ENCODE data around the gene INCENP.
"Not testable (repeated sequence)": the region's sequence is repeated elsewhere in the genome, so short reads cannot be mapped to it uniquely, and the experiment has no call there.

The INCENP gene

GRCh38 chr11:62172294-62172693 is 48.5 kb downstream of the INCENP start:
- FAIRE-seq, result no peak

DNA sequence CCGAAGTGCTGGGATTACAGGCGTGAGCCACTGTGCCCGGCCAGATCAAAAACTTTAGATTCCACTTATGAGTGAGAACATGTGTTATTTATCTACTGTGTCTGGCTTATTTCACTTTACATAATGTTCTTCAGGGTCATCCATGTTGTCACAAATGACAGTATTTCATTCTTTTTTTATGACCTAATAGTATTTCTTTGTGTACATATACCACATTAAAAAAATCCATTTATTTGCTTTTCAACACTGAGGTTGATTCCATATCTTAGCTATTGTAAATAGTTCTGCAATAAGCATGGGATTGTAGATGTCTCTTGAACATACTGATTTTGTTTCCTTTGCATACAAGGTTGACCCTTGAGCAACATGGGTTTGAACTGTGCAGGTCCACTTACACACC is 53.0 kb downstream of the INCENP start:
- no peak for FAIRE-seq

DNA sequence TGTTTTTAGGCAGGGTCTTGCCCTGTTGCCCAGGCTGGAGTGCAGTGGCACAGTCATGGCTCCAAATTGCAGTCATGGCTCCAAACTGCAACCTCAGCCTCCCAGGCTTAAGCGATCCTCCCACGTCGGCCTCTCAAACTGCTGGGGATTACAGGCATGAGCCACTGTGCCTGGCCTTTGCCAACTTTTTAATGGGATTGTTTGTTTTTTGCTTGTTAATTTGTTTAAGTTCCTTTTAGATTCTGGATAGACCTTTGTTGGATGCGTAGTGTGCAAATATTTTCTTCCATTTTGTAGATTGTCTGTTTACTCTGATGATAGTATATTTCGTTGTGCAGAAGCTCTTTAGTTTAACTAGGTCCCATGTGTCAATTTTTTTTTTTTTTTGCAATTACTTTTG is 56.2 kb downstream of the INCENP start:
- no peak for FAIRE-seq

DNA sequence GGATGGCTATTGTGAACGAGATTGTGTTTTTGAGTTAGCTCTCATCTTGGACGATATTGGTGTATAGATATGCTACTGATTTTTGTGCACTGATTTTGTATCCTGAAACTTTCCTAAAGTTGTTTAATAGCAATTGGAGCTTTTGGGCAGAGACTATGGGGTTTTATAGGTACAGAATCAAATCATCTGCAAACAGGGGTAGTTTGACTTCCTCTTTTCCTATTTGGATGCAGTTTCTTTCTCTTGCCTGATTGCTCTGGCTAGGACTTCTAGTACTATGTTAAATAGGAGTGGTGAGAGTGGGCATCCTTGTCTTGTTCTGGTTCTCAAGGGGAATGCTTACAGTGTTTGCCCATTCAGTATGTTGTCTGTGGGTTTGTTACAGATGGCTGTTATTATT is 57.3 kb downstream of the INCENP start:
- no peak for FAIRE-seq

GRCh38 chr11:62182147-62182891 is 58.5 kb downstream of the INCENP start:
- FAIRE-seq, result peak; percentile 53

DNA sequence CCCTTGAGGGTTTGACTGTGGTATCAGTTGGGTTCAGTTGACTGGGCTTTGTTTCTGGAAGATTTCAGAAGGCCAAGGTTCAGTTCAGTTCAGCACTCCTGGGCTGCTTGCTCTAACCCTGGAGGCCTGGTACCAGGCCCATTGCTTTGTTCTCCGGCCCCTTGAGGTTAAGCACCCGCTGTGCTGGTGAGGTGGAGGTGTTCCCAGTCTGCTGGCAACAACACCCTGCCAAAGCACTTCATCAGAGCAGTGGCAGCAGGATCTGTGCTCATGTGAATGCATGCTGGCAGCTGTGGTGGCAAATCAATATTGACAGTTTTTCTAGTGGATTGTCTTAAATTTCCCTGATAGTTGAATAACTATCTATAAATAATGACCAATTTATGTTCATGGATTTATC is 62.4 kb downstream of the INCENP start:
- FAIRE-seq, result no peak

DNA sequence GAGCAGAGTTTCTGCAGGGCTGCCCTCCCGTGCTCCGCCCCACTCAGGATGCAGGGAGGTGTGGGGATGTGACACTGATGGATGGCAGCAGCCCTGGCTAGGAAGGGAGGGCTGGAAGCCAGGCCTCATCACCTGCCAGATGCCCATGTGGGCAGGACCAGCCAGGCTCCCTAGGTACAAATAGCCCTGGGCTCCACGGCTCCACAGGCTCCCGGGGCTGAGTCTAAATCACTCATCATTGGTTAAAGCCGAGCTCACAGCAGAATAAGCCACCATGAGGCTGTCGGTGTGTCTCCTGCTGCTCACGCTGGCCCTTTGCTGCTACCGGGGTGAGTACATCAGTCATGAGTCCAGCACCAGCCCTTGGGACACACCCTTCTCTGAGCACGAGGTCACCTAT is 66.2 kb downstream of the INCENP start, which contains the start of gene SCGB1D1:
Gene SCGB1D1 (plus strand): TSS at position 206 of the 400 bp plus-strand sequence. CDS start 69 bp downstream, at position 275.
- FAIRE-seq, result no peak

- no peak for FAIRE-seq
These were observed 70.1 kb downstream of the INCENP start for GRCh38 chr11:62193952-62194351.

DNA sequence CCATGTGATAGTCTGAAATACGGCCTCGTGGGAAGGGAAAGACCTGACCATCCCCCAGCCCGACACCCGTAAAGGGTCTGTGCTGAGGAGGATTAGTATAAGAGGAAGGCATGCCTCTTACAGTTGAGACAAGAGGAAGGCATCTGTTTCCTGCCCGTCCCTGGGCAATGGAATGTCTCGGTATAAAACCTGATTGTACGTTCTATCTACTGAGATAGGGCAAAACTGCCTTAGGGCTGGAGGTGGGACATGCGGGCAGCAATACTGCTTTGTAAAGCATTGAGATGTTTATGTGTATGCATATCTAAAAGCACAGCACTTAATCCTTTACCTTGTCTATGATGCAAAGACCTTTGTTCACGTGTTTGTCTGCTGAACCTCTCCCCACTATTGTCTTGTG is 71.2 kb downstream of the INCENP start:
- FAIRE-seq, result not testable (repeated sequence)

DNA sequence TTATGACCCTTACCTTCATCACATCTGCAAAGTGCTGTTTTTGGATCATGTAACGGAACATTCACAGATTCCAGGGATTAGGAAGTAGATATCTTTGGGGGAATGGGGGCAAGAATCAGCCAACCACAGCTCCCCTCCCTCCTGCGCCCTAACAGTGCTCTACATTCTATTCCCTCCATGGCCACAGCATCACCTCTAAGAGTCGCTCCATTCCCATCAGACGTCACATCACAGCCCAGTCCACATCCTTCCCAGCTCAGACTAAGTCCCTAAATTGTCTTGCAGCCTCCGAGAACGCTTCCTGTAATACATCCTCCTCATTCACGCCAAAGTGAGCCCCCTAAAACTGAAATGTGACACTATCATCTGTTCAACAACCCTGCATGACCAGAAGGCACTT is 72.1 kb downstream of the INCENP start:
- FAIRE-seq, result no peak

DNA sequence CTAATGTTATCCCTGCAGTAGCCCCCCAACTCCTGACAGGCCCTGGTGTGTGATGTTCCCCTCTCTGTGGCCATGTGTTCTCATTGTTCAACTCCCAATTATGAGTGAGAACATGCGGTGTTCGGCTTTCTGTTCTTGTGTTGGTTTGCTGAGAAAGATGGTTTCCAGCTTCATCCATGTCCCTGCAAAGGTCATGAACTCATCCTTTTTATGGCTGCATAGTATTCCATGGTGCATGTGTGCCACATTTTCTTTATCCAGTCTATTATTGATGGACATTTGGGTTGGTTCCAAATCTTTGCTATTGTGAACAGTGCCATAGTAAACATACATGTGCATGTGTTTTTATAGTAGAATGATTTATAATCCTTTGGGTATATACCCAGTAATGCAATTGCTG is 73.6 kb downstream of the INCENP start:
- FAIRE-seq, result not testable (repeated sequence)

DNA sequence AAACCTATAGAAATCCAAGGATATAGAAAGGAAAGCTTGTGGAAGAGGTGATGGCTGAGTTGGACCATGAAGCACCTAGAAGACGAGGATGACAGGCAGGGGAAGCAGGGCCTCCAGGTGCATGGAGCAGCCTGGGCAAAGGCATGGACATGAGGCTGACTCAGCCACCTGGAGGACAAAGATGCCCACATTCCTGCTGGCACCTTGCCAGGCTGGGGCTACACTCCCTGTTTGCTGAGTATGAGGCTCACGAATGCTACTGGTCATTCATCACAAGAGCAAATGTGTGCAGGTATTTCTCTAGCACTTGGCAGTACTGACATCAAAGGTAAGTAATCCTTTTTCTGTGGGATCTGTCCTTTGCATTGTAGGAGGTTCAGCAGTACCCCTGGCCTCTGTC is 77.6 kb downstream of the INCENP start:
- FAIRE-seq, result no peak
